ENCODE data around the gene EFL1. TPM values are rescaled to one million over a fixed set of nuclear protein-coding genes. Genes with fewer than 3 reads are reported as not detected.
"Not testable (repeated sequence)": the region's sequence is repeated elsewhere in the genome, so short reads cannot be mapped to it uniquely, and the experiment has no call there.

Gene EFL1
- total RNA-seq, 1 donor from 2014 or later: 19.3 TPM

DNA sequence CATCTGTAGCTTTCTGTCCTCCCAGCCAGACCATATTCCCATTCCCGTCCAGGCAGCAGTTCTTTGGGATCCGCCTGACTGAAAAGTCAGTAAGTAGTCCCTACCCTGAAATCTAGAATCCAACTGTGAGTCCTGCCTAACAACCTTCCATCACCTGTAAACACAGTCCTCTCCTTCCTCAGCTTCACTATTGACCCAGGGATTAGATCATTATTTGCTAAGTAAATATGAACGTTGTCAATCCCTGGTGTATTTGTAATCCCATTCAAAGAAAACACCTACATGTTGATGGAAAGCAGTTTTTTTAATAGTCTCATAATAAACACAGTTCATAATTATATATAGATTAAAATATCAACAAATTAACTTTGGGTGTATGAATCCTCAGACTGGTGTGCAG is 816 bp upstream of the EFL1 start:
- Mint-ChIP-seq H3K9me3 (ENCODE audit: unreplicated experiment) (no peaks in the 10 kb centered on the region), H3K4me1 (ENCODE audit: unreplicated experiment) (peaks cover 22% of the 10 kb centered on the region), H3K27ac (ENCODE audit: unreplicated experiment) (peak overlapping the region; percentile 92), H3K27me3 (ENCODE audit: unreplicated experiment) (peaks cover 1% of the 10 kb centered on the region), H3K4me3 (ENCODE audit: unreplicated experiment) (peak overlapping the region; percentile 95), H3K36me3 (ENCODE audit: low read depth, unreplicated experiment) (no peaks in the 10 kb centered on the region)
- DNase-seq (ENCODE audit: low spot score): no peak
- no peak for TF ChIP-seq CTCF (IDR thresholded peaks at IDR 0.05; ENCODE audit: unreplicated experiment)

GRCh38 chr15:82261566-82262421 is 740 bp downstream of the EFL1 start:
- H3K27me3 Mint-ChIP-seq (ENCODE audit: unreplicated experiment); H3K36me3 Mint-ChIP-seq (ENCODE audit: low read depth, unreplicated experiment); H3K9me3 Mint-ChIP-seq (ENCODE audit: unreplicated experiment); DNase-seq (ENCODE audit: low spot score): not testable (repeated sequence)
- peak overlapping the region; percentile 78 for H3K27ac Mint-ChIP-seq (ENCODE audit: unreplicated experiment)
- H3K4me1 Mint-ChIP-seq (ENCODE audit: unreplicated experiment): peaks cover 12% of the 10 kb centered on the region
- H3K4me3 Mint-ChIP-seq (ENCODE audit: unreplicated experiment): peak overlapping the region; percentile 95

GRCh38 chr15:82248261-82248660 is 14.3 kb downstream of the EFL1 start:
- not testable (repeated sequence) for DNase-seq (ENCODE audit: low spot score); H3K4me1 Mint-ChIP-seq (ENCODE audit: unreplicated experiment); H3K27ac Mint-ChIP-seq (ENCODE audit: unreplicated experiment); H3K4me3 Mint-ChIP-seq (ENCODE audit: unreplicated experiment); H3K36me3 Mint-ChIP-seq (ENCODE audit: low read depth, unreplicated experiment); H3K9me3 Mint-ChIP-seq (ENCODE audit: unreplicated experiment); H3K27me3 Mint-ChIP-seq (ENCODE audit: unreplicated experiment)

DNA sequence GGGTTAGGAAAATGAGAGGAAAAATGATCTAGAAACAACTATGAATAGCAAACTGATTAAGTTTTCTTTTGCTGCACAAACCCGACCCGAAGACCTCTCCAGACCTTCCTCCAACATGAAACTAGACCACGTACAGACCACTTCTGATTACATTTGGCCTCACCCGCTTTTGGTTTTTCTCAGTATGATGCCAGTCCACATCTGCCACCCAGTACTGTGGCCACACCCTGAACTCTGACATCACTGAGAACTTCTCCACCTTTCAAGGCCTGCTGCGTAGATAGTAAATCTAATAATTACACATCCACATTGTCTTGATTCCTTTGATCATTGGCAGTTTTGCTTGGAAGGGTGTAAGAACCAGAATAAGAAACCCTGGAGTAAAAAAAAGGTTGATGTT is 16.6 kb downstream of the EFL1 start:
- not testable (repeated sequence) for DNase-seq (ENCODE audit: low spot score); H3K27ac Mint-ChIP-seq (ENCODE audit: unreplicated experiment); H3K9me3 Mint-ChIP-seq (ENCODE audit: unreplicated experiment); H3K27me3 Mint-ChIP-seq (ENCODE audit: unreplicated experiment); H3K4me3 Mint-ChIP-seq (ENCODE audit: unreplicated experiment); H3K36me3 Mint-ChIP-seq (ENCODE audit: low read depth, unreplicated experiment); H3K4me1 Mint-ChIP-seq (ENCODE audit: unreplicated experiment)

- not testable (repeated sequence) for H3K27me3 Mint-ChIP-seq (ENCODE audit: unreplicated experiment); H3K4me1 Mint-ChIP-seq (ENCODE audit: unreplicated experiment); H3K9me3 Mint-ChIP-seq (ENCODE audit: unreplicated experiment); H3K4me3 Mint-ChIP-seq (ENCODE audit: unreplicated experiment); H3K27ac Mint-ChIP-seq (ENCODE audit: unreplicated experiment); DNase-seq (ENCODE audit: low spot score)
- peaks cover 22% of the 10 kb centered on the region for H3K36me3 Mint-ChIP-seq (ENCODE audit: low read depth, unreplicated experiment)
These were observed 18.9 kb downstream of the EFL1 start for GRCh38 chr15:82243644-82244043.

- H3K4me1 Mint-ChIP-seq (ENCODE audit: unreplicated experiment); H3K4me3 Mint-ChIP-seq (ENCODE audit: unreplicated experiment); H3K27ac Mint-ChIP-seq (ENCODE audit: unreplicated experiment); H3K27me3 Mint-ChIP-seq (ENCODE audit: unreplicated experiment); DNase-seq (ENCODE audit: low spot score); H3K9me3 Mint-ChIP-seq (ENCODE audit: unreplicated experiment): not testable (repeated sequence)
- peaks cover 22% of the 10 kb centered on the region for H3K36me3 Mint-ChIP-seq (ENCODE audit: low read depth, unreplicated experiment)
These were observed 20.6 kb downstream of the EFL1 start for GRCh38 chr15:82241836-82242499.

DNA sequence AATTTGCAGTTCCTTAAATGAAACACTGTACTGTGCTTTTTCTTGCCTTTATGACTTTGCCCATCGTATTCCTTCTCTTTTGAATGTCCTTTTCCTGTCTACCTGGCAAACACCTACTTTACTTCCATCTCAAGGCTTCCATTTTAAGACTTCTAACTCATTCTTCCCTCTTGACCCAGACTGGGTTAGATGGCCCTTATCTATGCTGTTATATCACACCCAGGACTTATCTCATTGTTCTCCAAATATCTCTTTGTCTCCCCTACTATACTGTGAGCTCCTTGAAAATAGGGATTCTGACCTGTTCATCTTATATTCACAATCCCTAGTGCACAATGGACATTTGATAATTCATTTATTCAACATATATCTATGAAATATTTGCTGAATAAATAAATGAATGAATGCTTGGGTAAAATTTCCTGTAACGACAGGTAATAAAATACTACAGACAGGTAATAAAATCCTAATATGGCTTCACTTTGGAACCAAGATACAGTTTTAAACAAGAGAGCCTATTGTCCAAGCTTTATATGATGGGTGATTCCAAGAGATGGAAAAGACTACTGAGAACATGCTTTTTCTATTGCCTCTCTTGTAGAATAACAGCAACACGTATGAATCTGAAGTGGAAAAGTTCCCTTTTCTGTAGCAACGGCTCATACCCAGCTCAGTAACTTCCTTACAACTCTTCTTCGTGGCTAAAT is 22.7 kb downstream of the EFL1 start:
- TF ChIP-seq CTCF (IDR thresholded peaks at IDR 0.05; ENCODE audit: unreplicated experiment): no peak
- H3K9me3 Mint-ChIP-seq (ENCODE audit: unreplicated experiment): no peaks in the 10 kb centered on the region
- H3K27ac Mint-ChIP-seq (ENCODE audit: unreplicated experiment): no peak overlapping the region
- no peak for DNase-seq (ENCODE audit: low spot score)
- H3K4me3 Mint-ChIP-seq (ENCODE audit: unreplicated experiment): no peak overlapping the region
- no peaks in the 10 kb centered on the region for H3K4me1 Mint-ChIP-seq (ENCODE audit: unreplicated experiment)
- H3K36me3 Mint-ChIP-seq (ENCODE audit: low read depth, unreplicated experiment): peaks cover 15% of the 10 kb centered on the region
- H3K27me3 Mint-ChIP-seq (ENCODE audit: unreplicated experiment): no peaks in the 10 kb centered on the region

DNA sequence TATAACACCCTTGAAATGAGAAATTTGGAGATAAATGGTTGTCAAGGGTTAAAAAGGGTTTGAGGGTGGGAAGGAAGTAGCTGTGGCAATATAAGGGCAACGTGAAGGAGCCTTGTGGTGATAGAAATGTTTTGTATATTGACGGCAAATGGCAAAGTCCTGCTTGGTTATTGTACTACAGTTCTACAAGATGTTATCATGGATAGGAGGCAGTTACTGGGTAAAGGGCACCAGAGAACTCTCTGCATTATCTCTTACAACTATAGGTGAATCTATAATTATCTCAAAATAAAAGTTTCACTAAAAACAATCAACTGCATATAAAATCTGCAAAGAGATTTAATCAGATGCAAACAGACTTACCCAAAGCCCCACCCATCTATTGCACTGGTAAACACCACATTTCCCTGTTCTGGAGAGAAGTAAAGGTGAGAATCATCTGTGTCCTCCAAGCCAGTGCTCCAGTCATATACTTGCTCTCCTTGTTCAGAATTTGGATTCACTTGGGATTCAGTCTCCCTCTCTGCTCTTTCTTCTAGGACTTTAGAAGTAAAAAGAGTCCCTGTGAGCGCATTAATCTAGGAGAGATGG is 24.5 kb downstream of the EFL1 start:
- H3K36me3 Mint-ChIP-seq (ENCODE audit: low read depth, unreplicated experiment): peaks cover 15% of the 10 kb centered on the region
- DNase-seq (ENCODE audit: low spot score); H3K4me1 Mint-ChIP-seq (ENCODE audit: unreplicated experiment); H3K27ac Mint-ChIP-seq (ENCODE audit: unreplicated experiment); H3K9me3 Mint-ChIP-seq (ENCODE audit: unreplicated experiment); H3K4me3 Mint-ChIP-seq (ENCODE audit: unreplicated experiment); H3K27me3 Mint-ChIP-seq (ENCODE audit: unreplicated experiment): not testable (repeated sequence)

Measured in endothelial cell (in vitro differentiated cells).